Left ventricle myocardium inferior (tissue), 1 donor: ENCODE measurements around the gene ISG20L2. TPM values are rescaled to one million over a fixed set of nuclear protein-coding genes. Genes with fewer than 3 reads are reported as not detected.

Experiments used
- DNase-seq: peaks from one replicate; pipeline ENCODE4 v3.0.0-alpha.2; 2020
- H3K27ac ChIP-seq: fragments of 200-600 bp; replicated peaks from 2 replicates; pipeline ENCODE4 v1.8.0; 2021
- H3K27me3 ChIP-seq: fragments of 200-600 bp; 2 replicates; pipeline ENCODE4 v1.8.0; 2021; ENCODE audit warnings: low read depth
- H3K36me3 ChIP-seq: fragments of 200-600 bp; 2 replicates; pipeline ENCODE4 v1.8.0; 2021
- H3K4me1 ChIP-seq: fragments of 200-600 bp; 2 replicates; pipeline ENCODE4 v1.8.0; 2021
- H3K4me3 ChIP-seq: fragments of 200-600 bp; 2 replicates; pipeline ENCODE4 v1.8.0; 2021; ENCODE audit warnings: mild to moderate bottlenecking, moderate library complexity
- H3K9me3 ChIP-seq: fragments of 200-600 bp; replicated peaks from 2 replicates; pipeline ENCODE4 v1.8.0; 2021
- intact Hi-C: fragments of 100-400 bp; cut with micrococcal nuclease; formaldehyde crosslinking; loops from one replicate; pipeline ENCODE4 v1.11.0; 2022
- total RNA-seq: library from RNA; stranded (reverse); fragmentation: NEBNext Ultra II Directional; extraction: Animal tissue kit (Norgen Biotek cat#: 25700); gene quantifications from one replicate; pipeline ENCODE4 v1.2.1, GENCODE V29; 2021
- TF ChIP-seq, protein P1 (sequence below): fragments of 200-600 bp; IDR thresholded peaks from 2 replicates; pipeline ENCODE4 v1.8.0; 2021; ENCODE audit warnings: antibody characterized with exemption, mild to moderate bottlenecking, borderline replicate concordance
- donor health status: DM: no; HTN: yes; CAD: no; lungs with severe emphysema.

The ISG20L2 gene
- total RNA-seq, 1 donor from 2014 or later = 11.5 TPM

DNA sequence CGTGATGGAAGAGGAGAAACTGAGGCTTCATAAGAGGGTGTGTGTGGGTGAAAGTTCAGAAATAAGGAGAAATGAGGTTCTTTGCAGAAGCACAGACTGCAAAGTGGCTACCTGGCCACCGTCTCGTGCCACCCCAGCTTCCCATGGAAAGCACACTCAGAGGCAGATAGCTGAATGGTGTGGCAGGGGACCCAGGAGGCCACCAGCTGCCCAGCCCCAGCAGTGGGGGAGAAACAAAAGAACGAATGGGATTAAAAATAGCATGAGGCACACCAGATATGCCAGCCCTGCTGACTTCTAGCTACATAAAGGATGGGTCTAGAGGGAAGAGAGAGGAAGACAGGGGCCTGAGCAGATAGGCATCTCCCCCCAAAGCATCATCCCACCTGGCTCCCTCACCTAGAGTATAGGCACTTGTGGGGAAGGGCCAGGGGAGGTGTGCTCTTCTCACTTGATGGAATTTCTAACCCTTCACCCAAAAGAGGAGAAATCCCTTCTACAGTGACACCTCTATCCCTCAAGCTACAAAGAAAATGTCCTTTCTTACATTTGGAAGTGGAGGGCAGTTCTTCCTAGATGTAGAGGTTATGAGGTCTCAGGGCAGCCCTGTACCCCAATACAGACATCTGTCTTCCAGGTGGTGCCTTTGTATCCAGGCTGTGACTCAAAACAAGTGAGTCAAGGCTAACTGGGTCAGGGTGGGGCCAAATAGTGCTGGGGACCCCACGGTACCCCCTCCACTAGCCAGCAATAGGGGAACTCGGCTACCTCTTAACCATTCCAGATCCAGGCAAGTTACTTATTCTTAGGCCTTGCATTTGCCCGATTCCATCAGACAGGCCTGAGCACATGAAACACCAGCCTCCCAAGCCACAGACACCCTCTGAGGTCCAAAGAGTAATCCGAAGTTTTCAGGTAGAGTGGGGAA is 19.4 kb upstream of the ISG20L2 start:
- Histone ChIP-seq H3K27me3 (no peaks in the 10 kb centered on the region), H3K4me3 (peak overlapping the region; percentile 99), H3K9me3 (no peaks in the 10 kb centered on the region), H3K4me1 (peaks cover 84% of the 10 kb centered on the region), H3K36me3 (peaks cover 20% of the 10 kb centered on the region), H3K27ac (peak overlapping the region; percentile 98)
- TF ChIP-seq, protein P1, sequence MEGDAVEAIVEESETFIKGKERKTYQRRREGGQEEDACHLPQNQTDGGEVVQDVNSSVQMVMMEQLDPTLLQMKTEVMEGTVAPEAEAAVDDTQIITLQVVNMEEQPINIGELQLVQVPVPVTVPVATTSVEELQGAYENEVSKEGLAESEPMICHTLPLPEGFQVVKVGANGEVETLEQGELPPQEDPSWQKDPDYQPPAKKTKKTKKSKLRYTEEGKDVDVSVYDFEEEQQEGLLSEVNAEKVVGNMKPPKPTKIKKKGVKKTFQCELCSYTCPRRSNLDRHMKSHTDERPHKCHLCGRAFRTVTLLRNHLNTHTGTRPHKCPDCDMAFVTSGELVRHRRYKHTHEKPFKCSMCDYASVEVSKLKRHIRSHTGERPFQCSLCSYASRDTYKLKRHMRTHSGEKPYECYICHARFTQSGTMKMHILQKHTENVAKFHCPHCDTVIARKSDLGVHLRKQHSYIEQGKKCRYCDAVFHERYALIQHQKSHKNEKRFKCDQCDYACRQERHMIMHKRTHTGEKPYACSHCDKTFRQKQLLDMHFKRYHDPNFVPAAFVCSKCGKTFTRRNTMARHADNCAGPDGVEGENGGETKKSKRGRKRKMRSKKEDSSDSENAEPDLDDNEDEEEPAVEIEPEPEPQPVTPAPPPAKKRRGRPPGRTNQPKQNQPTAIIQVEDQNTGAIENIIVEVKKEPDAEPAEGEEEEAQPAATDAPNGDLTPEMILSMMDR = no peak
- intact Hi-C loops = no loop called here
- no peak for DNase-seq

DNA sequence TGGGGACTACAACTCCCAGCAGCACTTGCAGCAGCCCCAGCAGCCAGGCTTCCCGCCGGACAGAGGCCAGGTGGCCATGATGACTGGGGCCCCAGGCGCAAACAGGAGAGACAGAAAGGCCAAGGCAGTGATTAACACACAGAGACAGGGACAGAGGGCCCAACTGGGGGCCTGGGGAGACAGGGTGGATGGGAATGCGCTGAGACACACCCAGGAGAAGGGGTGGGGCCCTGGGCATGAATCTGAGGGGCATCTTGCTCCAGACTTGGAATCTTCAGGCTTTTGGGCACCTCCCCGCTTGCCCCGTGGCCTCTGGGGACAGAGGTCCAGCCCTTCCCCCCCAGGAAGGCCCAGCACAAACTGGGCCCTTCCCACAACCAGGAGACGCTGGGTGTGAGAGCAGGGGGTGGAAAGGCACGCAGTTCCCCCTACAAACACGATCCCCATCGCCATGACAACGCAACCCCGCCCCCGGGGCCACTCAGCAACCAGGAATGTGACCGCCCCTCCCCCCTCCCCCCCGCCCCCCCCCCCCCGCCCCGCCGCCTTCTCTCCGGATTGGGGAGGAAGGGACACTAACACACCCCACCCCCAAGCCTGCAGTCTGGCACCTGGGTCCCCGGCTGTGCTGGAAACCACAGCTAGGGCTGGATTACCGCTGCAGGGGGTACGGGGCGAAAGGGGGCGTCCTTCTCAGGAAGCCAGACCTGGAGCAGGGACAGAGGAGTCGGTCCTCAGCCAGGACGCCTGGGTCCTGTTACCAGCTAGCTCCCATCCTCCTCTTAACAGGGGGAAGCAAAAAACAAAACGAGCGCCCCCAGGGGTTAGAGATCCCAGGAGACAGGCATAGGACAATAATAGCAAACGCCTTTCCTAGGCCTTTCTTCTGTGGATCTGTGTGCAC is 18.4 kb upstream of the ISG20L2 start:
- Histone ChIP-seq H3K27me3 (no peaks in the 10 kb centered on the region), H3K27ac (peak overlapping the region; percentile 98), H3K4me1 (peaks cover 76% of the 10 kb centered on the region), H3K4me3 (peak overlapping the region; percentile 99), H3K9me3 (no peaks in the 10 kb centered on the region), H3K36me3 (peaks cover 30% of the 10 kb centered on the region)
- intact Hi-C loops = no loop called here
- TF ChIP-seq, protein P1 = peak; percentile 34
- DNase-seq = peak; percentile 93

DNA sequence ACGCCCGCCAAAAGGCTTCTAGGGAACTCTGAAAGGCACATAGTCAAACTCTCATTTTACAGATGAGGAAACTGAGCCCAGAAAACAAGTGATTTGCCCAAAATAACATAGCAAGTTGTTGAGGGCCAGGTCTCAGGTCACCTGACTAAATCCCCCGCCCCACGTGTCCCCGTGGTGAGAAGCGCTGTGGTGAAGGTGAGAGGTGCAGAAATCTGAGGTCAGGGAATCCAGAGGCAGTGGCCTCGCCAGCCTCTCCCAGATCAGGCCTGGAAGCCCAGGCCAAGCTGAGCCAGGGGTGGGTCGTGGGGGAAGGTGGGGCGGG is 17.8 kb upstream of the ISG20L2 start:
- DNase-seq = no peak
- peak overlapping the region; percentile 98 for H3K27ac ChIP-seq
- peaks cover 35% of the 10 kb centered on the region for H3K36me3 ChIP-seq
- peak overlapping the region; percentile 99 for H3K4me3 ChIP-seq
- H3K9me3 ChIP-seq = no peaks in the 10 kb centered on the region
- intact Hi-C loops = no loop called here
- peaks cover 80% of the 10 kb centered on the region for H3K4me1 ChIP-seq
- TF ChIP-seq, protein P1 = no peak
- no peaks in the 10 kb centered on the region for H3K27me3 ChIP-seq

DNA sequence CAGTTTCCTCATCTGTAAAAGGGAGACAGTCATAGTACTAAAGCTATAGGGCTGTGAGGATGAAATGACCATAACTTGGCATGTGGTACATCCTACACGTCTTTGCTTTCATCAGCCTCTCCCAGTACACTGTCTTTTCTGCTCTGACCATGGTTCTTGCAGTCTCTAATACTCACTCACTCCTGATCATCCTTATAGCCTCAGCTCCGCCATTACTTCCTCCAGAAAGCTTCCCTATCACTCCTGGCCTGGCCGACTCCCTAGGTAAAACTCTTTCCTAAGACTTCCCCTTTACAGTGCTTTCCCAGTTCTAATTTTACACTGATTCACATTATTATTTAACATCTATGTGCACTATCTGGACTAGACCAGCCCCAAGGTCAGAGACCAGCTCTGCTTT is 17.3 kb upstream of the ISG20L2 start:
- intact Hi-C loops = no loop called here

More for the DNA sequence above, 17.3 kb upstream of the ISG20L2 start:
- Histone ChIP-seq H3K4me1 (peaks cover 77% of the 10 kb centered on the region), H3K27me3 (no peaks in the 10 kb centered on the region), H3K36me3 (peaks cover 35% of the 10 kb centered on the region), H3K9me3 (no peaks in the 10 kb centered on the region), H3K4me3 (peak overlapping the region; percentile 99), H3K27ac (peak overlapping the region; percentile 98)
- DNase-seq = no peak
- TF ChIP-seq, protein P1 = no peak
